GM23338 (cell line): ENCODE data around the gene SLC18B1.

Experiments
- CREB1 ChIP-seq: fragments of 250-450 bp; sonication (Bioruptor Pico); IDR thresholded peaks from 2 replicates; pipeline ENCODE4 v1.5.0; 2020; ENCODE audit warnings: low read depth, mild to moderate bottlenecking, moderate library complexity
- EZH2 ChIP-seq: fragments of 200-600 bp; sonication (generic); IDR thresholded peaks from one replicate; pipeline ENCODE4 v1.8.0; 2017; ENCODE audit warnings: antibody characterized with exemption, mild to moderate bottlenecking, low read depth; ENCODE audit not compliant: unreplicated experiment
- EZH2phosphoT487 ChIP-seq: fragments of 200-600 bp; sonication (generic); IDR thresholded peaks from one replicate; pipeline ENCODE4 v1.8.1; 2018; ENCODE audit warnings: antibody characterized with exemption; ENCODE audit not compliant: unreplicated experiment
- POLR2AphosphoS5 ChIP-seq: IDR thresholded peaks from 2 replicates; pipeline ENCODE4 v1.6.1; 2016; ENCODE audit warnings: antibody characterized with exemption, low read depth
- STAT1 ChIP-seq: IDR thresholded peaks from one replicate; pipeline ENCODE4 v1.6.1; 2016; ENCODE audit warnings: antibody characterized with exemption; ENCODE audit not compliant: unreplicated experiment
- ZNF331 ChIP-seq: fragments of 250-450 bp; sonication (Bioruptor Pico); IDR thresholded peaks from 2 replicates; pipeline ENCODE4 v1.5.0; 2020; ENCODE audit warnings: low read depth, mild to moderate bottlenecking, moderate library complexity
- TF ChIP-seq, protein P1 (sequence below), 2 experiments: fragments of 200-600 bp in 1 of 2; sonication (generic) in 1 of 2; conservative IDR thresholded peaks; 2 replicates each; pipeline versions ENCODE4 v1.5.1 to v1.6.1; 2016 to 2017; ENCODE audit warnings: antibody characterized with exemption in 2 of 2, low read depth in 2 of 2, mild to moderate bottlenecking in 2 of 2, moderate library complexity in 1 of 2
- TF ChIP-seq, protein P2 (sequence below): IDR thresholded peaks from one replicate; pipeline ENCODE4 v1.6.1; 2018; ENCODE audit warnings: antibody characterized with exemption; ENCODE audit not compliant: unreplicated experiment
- TF ChIP-seq, protein P3 (sequence below): IDR thresholded peaks from 2 replicates; pipeline ENCODE4 v1.6.1; 2016; ENCODE audit warnings: antibody characterized with exemption
- TF ChIP-seq, protein P4 (sequence below): fragments of 250-450 bp; sonication (Bioruptor Pico); IDR thresholded peaks from 2 replicates; pipeline ENCODE4 v1.5.0; 2020; ENCODE audit warnings: mild to moderate bottlenecking, moderate library complexity

DNA sequence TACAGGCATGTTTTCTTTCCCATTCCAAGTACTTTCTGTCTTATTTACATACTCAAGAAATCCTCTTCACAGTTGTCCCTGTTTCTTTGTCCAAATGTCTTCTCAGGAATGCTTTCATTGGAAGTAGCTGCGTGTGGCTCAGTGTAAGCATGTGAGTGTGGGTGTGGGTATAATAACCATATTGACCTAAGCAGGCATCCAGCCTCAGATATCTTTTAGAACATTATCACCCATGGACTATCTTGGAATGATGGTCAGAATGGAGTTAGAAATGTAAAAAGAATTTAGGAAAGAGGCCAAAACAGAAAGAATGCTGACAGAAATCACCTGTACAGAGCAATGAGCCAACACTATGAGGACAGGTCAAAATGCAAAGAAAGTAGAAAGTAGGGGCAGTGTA, 57.2 kb downstream of the SLC18B1 start:
- TF ChIP-seq, protein P1, sequence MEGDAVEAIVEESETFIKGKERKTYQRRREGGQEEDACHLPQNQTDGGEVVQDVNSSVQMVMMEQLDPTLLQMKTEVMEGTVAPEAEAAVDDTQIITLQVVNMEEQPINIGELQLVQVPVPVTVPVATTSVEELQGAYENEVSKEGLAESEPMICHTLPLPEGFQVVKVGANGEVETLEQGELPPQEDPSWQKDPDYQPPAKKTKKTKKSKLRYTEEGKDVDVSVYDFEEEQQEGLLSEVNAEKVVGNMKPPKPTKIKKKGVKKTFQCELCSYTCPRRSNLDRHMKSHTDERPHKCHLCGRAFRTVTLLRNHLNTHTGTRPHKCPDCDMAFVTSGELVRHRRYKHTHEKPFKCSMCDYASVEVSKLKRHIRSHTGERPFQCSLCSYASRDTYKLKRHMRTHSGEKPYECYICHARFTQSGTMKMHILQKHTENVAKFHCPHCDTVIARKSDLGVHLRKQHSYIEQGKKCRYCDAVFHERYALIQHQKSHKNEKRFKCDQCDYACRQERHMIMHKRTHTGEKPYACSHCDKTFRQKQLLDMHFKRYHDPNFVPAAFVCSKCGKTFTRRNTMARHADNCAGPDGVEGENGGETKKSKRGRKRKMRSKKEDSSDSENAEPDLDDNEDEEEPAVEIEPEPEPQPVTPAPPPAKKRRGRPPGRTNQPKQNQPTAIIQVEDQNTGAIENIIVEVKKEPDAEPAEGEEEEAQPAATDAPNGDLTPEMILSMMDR (conservative IDR thresholded peaks at IDR 0.05; ENCODE audit: low read depth in 2 of 2), result no peak
- no peak for TF ChIP-seq EZH2phosphoT487
- TF ChIP-seq EZH2, result no peak
- TF ChIP-seq, protein P2, sequence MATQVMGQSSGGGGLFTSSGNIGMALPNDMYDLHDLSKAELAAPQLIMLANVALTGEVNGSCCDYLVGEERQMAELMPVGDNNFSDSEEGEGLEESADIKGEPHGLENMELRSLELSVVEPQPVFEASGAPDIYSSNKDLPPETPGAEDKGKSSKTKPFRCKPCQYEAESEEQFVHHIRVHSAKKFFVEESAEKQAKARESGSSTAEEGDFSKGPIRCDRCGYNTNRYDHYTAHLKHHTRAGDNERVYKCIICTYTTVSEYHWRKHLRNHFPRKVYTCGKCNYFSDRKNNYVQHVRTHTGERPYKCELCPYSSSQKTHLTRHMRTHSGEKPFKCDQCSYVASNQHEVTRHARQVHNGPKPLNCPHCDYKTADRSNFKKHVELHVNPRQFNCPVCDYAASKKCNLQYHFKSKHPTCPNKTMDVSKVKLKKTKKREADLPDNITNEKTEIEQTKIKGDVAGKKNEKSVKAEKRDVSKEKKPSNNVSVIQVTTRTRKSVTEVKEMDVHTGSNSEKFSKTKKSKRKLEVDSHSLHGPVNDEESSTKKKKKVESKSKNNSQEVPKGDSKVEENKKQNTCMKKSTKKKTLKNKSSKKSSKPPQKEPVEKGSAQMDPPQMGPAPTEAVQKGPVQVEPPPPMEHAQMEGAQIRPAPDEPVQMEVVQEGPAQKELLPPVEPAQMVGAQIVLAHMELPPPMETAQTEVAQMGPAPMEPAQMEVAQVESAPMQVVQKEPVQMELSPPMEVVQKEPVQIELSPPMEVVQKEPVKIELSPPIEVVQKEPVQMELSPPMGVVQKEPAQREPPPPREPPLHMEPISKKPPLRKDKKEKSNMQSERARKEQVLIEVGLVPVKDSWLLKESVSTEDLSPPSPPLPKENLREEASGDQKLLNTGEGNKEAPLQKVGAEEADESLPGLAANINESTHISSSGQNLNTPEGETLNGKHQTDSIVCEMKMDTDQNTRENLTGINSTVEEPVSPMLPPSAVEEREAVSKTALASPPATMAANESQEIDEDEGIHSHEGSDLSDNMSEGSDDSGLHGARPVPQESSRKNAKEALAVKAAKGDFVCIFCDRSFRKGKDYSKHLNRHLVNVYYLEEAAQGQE, result no peak
- TF ChIP-seq POLR2AphosphoS5, result no peak
- TF ChIP-seq CREB1 (CRISPR knock-in tag), result no peak
- TF ChIP-seq, protein P3, sequence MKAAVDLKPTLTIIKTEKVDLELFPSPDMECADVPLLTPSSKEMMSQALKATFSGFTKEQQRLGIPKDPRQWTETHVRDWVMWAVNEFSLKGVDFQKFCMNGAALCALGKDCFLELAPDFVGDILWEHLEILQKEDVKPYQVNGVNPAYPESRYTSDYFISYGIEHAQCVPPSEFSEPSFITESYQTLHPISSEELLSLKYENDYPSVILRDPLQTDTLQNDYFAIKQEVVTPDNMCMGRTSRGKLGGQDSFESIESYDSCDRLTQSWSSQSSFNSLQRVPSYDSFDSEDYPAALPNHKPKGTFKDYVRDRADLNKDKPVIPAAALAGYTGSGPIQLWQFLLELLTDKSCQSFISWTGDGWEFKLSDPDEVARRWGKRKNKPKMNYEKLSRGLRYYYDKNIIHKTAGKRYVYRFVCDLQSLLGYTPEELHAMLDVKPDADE, result no peak
- TF ChIP-seq STAT1, result no peak
- TF ChIP-seq, protein P4, sequence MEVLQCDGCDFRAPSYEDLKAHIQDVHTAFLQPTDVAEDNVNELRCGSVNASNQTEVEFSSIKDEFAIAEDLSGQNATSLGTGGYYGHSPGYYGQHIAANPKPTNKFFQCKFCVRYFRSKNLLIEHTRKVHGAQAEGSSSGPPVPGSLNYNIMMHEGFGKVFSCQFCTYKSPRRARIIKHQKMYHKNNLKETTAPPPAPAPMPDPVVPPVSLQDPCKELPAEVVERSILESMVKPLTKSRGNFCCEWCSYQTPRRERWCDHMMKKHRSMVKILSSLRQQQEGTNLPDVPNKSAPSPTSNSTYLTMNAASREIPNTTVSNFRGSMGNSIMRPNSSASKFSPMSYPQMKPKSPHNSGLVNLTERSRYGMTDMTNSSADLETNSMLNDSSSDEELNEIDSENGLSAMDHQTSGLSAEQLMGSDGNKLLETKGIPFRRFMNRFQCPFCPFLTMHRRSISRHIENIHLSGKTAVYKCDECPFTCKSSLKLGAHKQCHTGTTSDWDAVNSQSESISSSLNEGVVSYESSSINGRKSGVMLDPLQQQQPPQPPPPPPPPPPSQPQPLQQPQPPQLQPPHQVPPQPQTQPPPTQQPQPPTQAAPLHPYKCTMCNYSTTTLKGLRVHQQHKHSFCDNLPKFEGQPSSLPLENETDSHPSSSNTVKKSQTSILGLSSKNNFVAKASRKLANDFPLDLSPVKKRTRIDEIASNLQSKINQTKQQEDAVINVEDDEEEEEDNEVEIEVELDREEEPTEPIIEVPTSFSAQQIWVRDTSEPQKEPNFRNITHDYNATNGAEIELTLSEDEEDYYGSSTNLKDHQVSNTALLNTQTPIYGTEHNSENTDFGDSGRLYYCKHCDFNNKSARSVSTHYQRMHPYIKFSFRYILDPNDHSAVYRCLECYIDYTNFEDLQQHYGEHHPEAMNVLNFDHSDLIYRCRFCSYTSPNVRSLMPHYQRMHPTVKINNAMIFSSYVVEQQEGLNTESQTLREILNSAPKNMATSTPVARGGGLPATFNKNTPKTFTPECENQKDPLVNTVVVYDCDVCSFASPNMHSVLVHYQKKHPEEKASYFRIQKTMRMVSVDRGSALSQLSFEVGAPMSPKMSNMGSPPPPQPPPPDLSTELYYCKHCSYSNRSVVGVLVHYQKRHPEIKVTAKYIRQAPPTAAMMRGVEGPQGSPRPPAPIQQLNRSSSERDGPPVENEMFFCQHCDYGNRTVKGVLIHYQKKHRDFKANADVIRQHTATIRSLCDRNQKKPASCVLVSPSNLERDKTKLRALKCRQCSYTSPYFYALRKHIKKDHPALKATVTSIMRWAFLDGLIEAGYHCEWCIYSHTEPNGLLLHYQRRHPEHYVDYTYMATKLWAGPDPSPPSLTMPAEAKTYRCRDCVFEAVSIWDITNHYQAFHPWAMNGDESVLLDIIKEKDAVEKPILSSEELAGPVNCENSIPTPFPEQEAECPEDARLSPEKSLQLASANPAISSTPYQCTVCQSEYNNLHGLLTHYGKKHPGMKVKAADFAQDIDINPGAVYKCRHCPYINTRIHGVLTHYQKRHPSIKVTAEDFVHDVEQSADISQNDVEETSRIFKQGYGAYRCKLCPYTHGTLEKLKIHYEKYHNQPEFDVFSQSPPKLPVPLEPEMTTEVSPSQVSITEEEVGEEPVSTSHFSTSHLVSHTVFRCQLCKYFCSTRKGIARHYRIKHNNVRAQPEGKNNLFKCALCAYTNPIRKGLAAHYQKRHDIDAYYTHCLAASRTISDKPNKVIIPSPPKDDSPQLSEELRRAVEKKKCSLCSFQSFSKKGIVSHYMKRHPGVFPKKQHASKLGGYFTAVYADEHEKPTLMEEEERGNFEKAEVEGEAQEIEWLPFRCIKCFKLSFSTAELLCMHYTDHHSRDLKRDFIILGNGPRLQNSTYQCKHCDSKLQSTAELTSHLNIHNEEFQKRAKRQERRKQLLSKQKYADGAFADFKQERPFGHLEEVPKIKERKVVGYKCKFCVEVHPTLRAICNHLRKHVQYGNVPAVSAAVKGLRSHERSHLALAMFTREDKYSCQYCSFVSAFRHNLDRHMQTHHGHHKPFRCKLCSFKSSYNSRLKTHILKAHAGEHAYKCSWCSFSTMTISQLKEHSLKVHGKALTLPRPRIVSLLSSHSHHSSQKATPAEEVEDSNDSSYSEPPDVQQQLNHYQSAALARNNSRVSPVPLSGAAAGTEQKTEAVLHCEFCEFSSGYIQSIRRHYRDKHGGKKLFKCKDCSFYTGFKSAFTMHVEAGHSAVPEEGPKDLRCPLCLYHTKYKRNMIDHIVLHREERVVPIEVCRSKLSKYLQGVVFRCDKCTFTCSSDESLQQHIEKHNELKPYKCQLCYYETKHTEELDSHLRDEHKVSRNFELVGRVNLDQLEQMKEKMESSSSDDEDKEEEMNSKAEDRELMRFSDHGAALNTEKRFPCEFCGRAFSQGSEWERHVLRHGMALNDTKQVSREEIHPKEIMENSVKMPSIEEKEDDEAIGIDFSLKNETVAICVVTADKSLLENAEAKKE (CRISPR knock-in tag), result no peak
- no peak for TF ChIP-seq ZNF331 (CRISPR knock-in tag)
